H9 (cell line): ENCODE measurements around the gene IL1A. TPM values are rescaled to one million over a fixed set of nuclear protein-coding genes. Genes with fewer than 3 reads are reported as not detected.

ENCODE experiments used
- DNase-seq: peaks from one replicate; pipeline ENCODE4 v3.0.0-alpha.2; 2017
- H2AFZ ChIP-seq: one replicate; pipeline ENCODE4 v1.6.1; 2013; ENCODE audit warnings: mild to moderate bottlenecking, low read length, control low read depth, moderate library complexity
- H2AK5ac ChIP-seq: 2 replicates; pipeline ENCODE4 v1.6.1; 2013; ENCODE audit warnings: low read length, control low read depth, mixed read lengths; ENCODE audit not compliant: insufficient read length
- H2BK120ac ChIP-seq: one replicate; pipeline ENCODE4 v1.6.1; 2013; ENCODE audit warnings: low read depth, mild to moderate bottlenecking, low read length, control low read depth, inconsistent platforms; ENCODE audit not compliant: poor library complexity, severe bottlenecking
- H2BK12ac ChIP-seq: 2 replicates; pipeline ENCODE4 v1.6.1; 2013; ENCODE audit warnings: low read length, control low read depth, mixed read lengths, low read depth; ENCODE audit not compliant: insufficient read length
- H2BK15ac ChIP-seq: 2 replicates; pipeline ENCODE4 v1.6.1; 2013; ENCODE audit warnings: low read depth, low read length, control low read depth
- H2BK20ac ChIP-seq: one replicate; pipeline ENCODE4 v1.6.1; 2013; ENCODE audit warnings: low read depth, mild to moderate bottlenecking, low read length, control low read depth, inconsistent platforms; ENCODE audit not compliant: poor library complexity, severe bottlenecking
- H2BK5ac ChIP-seq: 2 replicates; pipeline ENCODE4 v1.6.1; 2013; ENCODE audit warnings: low read length, control low read depth, mixed read lengths; ENCODE audit not compliant: insufficient read length
- H3K14ac ChIP-seq: 2 replicates; pipeline ENCODE4 v1.6.1; 2013; ENCODE audit warnings: low read length, control low read depth; ENCODE audit not compliant: insufficient read depth
- H3K18ac ChIP-seq: 2 replicates; pipeline ENCODE4 v1.6.1; 2013; ENCODE audit warnings: low read depth, mild to moderate bottlenecking, mixed read lengths, low read length, control low read depth; ENCODE audit not compliant: insufficient read length
- H3K23ac ChIP-seq: 2 replicates; pipeline ENCODE4 v1.6.1; 2013; ENCODE audit warnings: low read length, control low read depth, mixed read lengths, low read depth; ENCODE audit not compliant: insufficient read length
- H3K23me2 ChIP-seq: 2 replicates; pipeline ENCODE4 v1.6.1; 2013; ENCODE audit warnings: low read depth, mild to moderate bottlenecking, mixed read lengths, low read length, control low read depth; ENCODE audit not compliant: insufficient read length, poor library complexity, severe bottlenecking
- H3K27ac ChIP-seq: 2 replicates; pipeline ENCODE4 v1.5.1; 2013; ENCODE audit warnings: low read length, control low read depth, mixed read lengths, low read depth; ENCODE audit not compliant: insufficient read length
- H3K27me3 ChIP-seq: 2 replicates; pipeline ENCODE4 v1.6.1; 2013; ENCODE audit warnings: low read length, control low read depth, inconsistent platforms; ENCODE audit not compliant: insufficient read depth
- H3K4ac ChIP-seq: 2 replicates; pipeline ENCODE4 v1.6.1; 2013; ENCODE audit warnings: low read depth, mild to moderate bottlenecking, control low read depth, inconsistent platforms, low read length, moderate library complexity
- H3K4me1 ChIP-seq: 2 replicates; pipeline ENCODE4 v1.6.1; 2013; ENCODE audit warnings: low read length, control low read depth, inconsistent platforms; ENCODE audit not compliant: insufficient read depth
- H3K4me2 ChIP-seq: 2 replicates; pipeline ENCODE4 v1.6.1; 2013; ENCODE audit warnings: low read length, control low read depth, mixed read lengths; ENCODE audit not compliant: insufficient read length, insufficient read depth
- H3K56ac ChIP-seq: 2 replicates; pipeline ENCODE4 v1.6.1; 2013; ENCODE audit warnings: low read depth, mild to moderate bottlenecking, mixed read lengths, low read length, control low read depth; ENCODE audit not compliant: insufficient read length
- H3K79me1 ChIP-seq: 2 replicates; pipeline ENCODE4 v1.6.1; 2013; ENCODE audit warnings: low read depth, mild to moderate bottlenecking, moderate library complexity, low read length, control low read depth, inconsistent platforms; ENCODE audit not compliant: insufficient read depth, poor library complexity, severe bottlenecking
- H3K79me2 ChIP-seq: 2 replicates; pipeline ENCODE4 v1.6.1; 2013; ENCODE audit warnings: low read length, control low read depth, inconsistent platforms; ENCODE audit not compliant: insufficient read depth
- H3K9ac ChIP-seq: 2 replicates; pipeline ENCODE4 v1.6.1; 2013; ENCODE audit warnings: low read length, control low read depth, mixed read lengths; ENCODE audit not compliant: insufficient read length; ENCODE audit errors: extremely low read depth
- H3K9me3 ChIP-seq: one replicate; pipeline ENCODE4 v1.6.1; 2013; ENCODE audit warnings: low read depth, low read length, inconsistent platforms; ENCODE audit not compliant: control insufficient read depth
- H3T11ph ChIP-seq: one replicate; pipeline ENCODE4 v1.6.1; 2013; ENCODE audit warnings: mild to moderate bottlenecking, low read length, control low read depth, inconsistent platforms
- H4K20me1 ChIP-seq: one replicate; pipeline ENCODE4 v1.6.1; 2013; ENCODE audit not compliant: control insufficient read depth, insufficient read length, insufficient read depth
- H4K5ac ChIP-seq: 2 replicates; pipeline ENCODE4 v1.6.1; 2013; ENCODE audit warnings: low read depth, mild to moderate bottlenecking, mixed read lengths, low read length, control low read depth; ENCODE audit not compliant: insufficient read length
- H4K8ac ChIP-seq: replicated peaks from 2 replicates; pipeline ENCODE4 v1.6.1; 2013; ENCODE audit warnings: low read length, control low read depth, mixed read lengths, low read depth; ENCODE audit not compliant: insufficient read length
- H4K91ac ChIP-seq: 2 replicates; pipeline ENCODE4 v1.6.1; 2013; ENCODE audit warnings: low read depth, mild to moderate bottlenecking, moderate library complexity, mixed read lengths, low read length, control low read depth; ENCODE audit not compliant: insufficient read length
- H3K27ac Mint-ChIP-seq, 3 experiments: 2 replicates in 2 of 3; 3 replicates in 1 of 3; pipeline ENCODE4 v1.8.0; 2020 to 2021; ENCODE audit warnings: mixed read lengths in 3 of 3, mild to moderate bottlenecking in 1 of 3, moderate library complexity in 1 of 3
- H3K27me3 Mint-ChIP-seq: 2 replicates; pipeline ENCODE4 v1.8.0; 2021; ENCODE audit warnings: low read depth, mild to moderate bottlenecking, moderate library complexity, mixed read lengths
- H3K36me3 Mint-ChIP-seq, 3 experiments: 2 replicates in 2 of 3; 3 replicates in 1 of 3; pipeline ENCODE4 v1.8.0; 2020 to 2021; ENCODE audit warnings: low read depth in 3 of 3, mixed read lengths in 3 of 3; ENCODE audit not compliant: insufficient read depth in 1 of 3
- H3K4me1 Mint-ChIP-seq, 2 experiments: 2 replicates each; pipeline ENCODE4 v1.8.0; 2020; ENCODE audit warnings: mixed read lengths in 2 of 2
- H3K4me3 Mint-ChIP-seq, 2 experiments: 2 replicates in 1 of 2; 3 replicates in 1 of 2; pipeline ENCODE4 v1.8.0; 2020 to 2021; ENCODE audit warnings: mild to moderate bottlenecking in 2 of 2, mixed read lengths in 2 of 2, moderate library complexity in 1 of 2
- H3K9me3 Mint-ChIP-seq, 2 experiments: 2 replicates in 1 of 2; 3 replicates in 1 of 2; pipeline ENCODE4 v1.8.0; 2020; ENCODE audit warnings: mild to moderate bottlenecking in 2 of 2, mixed read lengths in 2 of 2, moderate library complexity in 1 of 2
- CTCF ChIP-seq: fragments of 200-600 bp; sonication (generic); conservative IDR thresholded peaks from 3 replicates; pipeline ENCODE4 v1.8.0; 2021; ENCODE audit warnings: antibody characterized with exemption, mild to moderate bottlenecking
- WGBS: extraction: QIAGEN DNeasy Blood & Tissue Kit; methylation state at CpG from one replicate; pipeline ENCODE4 v1.1.7; 2013; ENCODE audit warnings: missing lambda C conversion rate, low lambda C conversion rate, mixed read lengths; ENCODE audit not compliant: insufficient read length; ENCODE audit errors: extremely low coverage; 5-methylcytosine and 5-hydroxymethylcytosine counted together
- total RNA-seq: library from RNA; stranded (reverse); gene quantifications from 2 replicates; pipeline ENCODE4 v1.2.1, GENCODE V29; 2021

The IL1A gene
- total RNA-seq, 1 experiment from 2014 or later: 0.35 TPM

DNA sequence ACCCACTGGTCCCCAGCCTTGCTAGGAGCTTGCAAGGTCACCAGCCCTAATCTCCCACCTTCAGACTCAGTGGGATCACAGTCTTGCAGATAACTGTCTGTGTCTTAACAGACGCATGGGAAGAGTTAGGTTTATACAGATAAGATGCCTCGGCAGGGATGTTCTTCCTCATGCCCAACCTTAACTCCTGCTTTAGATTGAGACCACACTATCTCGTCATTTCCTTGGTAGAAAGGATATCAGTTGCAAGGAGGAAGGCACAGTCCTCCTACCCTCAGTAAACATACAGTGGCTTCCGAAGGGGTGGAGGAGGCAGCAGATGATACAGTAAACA, 56.3 kb downstream of the IL1A start:
- H4K5ac ChIP-seq: no peak overlapping the region
- H3K4me2 ChIP-seq: no peak overlapping the region
- H3K9ac ChIP-seq: no peak overlapping the region
- H3K14ac ChIP-seq: no peak overlapping the region
- no peak overlapping the region for H3K23ac ChIP-seq
- no peaks in the 10 kb centered on the region for H3K9me3 Mint-ChIP-seq
- peaks cover 6 to 10% of the 10 kb centered on the region in 2 experiments; a peak in 2 of 4 replicates for H3K4me1 Mint-ChIP-seq
- H2BK120ac ChIP-seq: no peak overlapping the region
- no peaks in the 10 kb centered on the region for H3K27me3 Mint-ChIP-seq
- no peak overlapping the region for H3T11ph ChIP-seq
- H3K79me1 ChIP-seq: no peaks in the 10 kb centered on the region
- TF ChIP-seq CTCF: no peak
- H3K9me3 ChIP-seq: no peaks in the 10 kb centered on the region
- no peak overlapping the region for H3K4ac ChIP-seq
- H4K8ac ChIP-seq: no peak overlapping the region
- no peak overlapping the region for H2BK20ac ChIP-seq
- no peaks in the 10 kb centered on the region; a peak in 1 of 7 replicates for H3K36me3 Mint-ChIP-seq
- H3K18ac ChIP-seq: no peak overlapping the region
- no peak overlapping the region for H2BK12ac ChIP-seq
- DNase-seq: no peak
- H2AFZ ChIP-seq: no peak overlapping the region
- no peaks in the 10 kb centered on the region for H3K23me2 ChIP-seq
- no peaks in the 10 kb centered on the region for H3K27me3 ChIP-seq
- no peaks in the 10 kb centered on the region for H3K4me1 ChIP-seq
- no peak overlapping the region for H2BK5ac ChIP-seq
- no peak overlapping the region for H3K4me3 Mint-ChIP-seq
- no peaks in the 10 kb centered on the region for H3K79me2 ChIP-seq
- no peak overlapping the region for H2AK5ac ChIP-seq
- no peaks in the 10 kb centered on the region for H4K20me1 ChIP-seq
- H3K56ac ChIP-seq: no peak overlapping the region
- H3K27ac ChIP-seq: no peak overlapping the region
- no CpG with 5 or more reads among the region's 4 CpGs for WGBS
- no peak overlapping the region for H3K27ac Mint-ChIP-seq
- no peak overlapping the region for H2BK15ac ChIP-seq
- H4K91ac ChIP-seq: peak overlapping the region; percentile 35
